Measurements from ENCODE around the gene WBP4.
"Not testable (repeated sequence)": the region's sequence is repeated elsewhere in the genome, so short reads cannot be mapped to it uniquely, and the experiment has no call there.

WBP4 gene

GRCh38 chr13:41029629-41030028 is 31.7 kb upstream of the WBP4 start:
- no peak overlapping the region for H3K4me3 ChIP-seq (ENCODE audit: low read depth, low read length)
- no peak for TF ChIP-seq CTCF (IDR thresholded peaks at IDR 0.05; ENCODE audit: insufficient read depth, low read length, missing control alignments)
- ChIA-PET CTCF (no interaction called here), POLR2A (no interaction called here)
- no peak for DNase-seq (ENCODE audit: low read depth, low spot score)

- POLR2A ChIA-PET = interaction anchor here (0.6 kb wide), 1 partner anchor 16 kb away, joined by 3 read pairs; no protein-coding TSS in a partner anchor
- CTCF ChIA-PET = no interaction called here
- no peak for DNase-seq (ENCODE audit: low read depth, low spot score)
- H3K4me3 ChIP-seq (ENCODE audit: low read depth, low read length) = no peak overlapping the region
- no peak for TF ChIP-seq CTCF (IDR thresholded peaks at IDR 0.05; ENCODE audit: insufficient read depth, low read length, missing control alignments)
Observed at GRCh38 chr13:41032691-41033376, 28.5 kb upstream of the WBP4 start.

GRCh38 chr13:41034382-41034781 is 26.9 kb upstream of the WBP4 start:
- POLR2A ChIA-PET = no interaction called here
- no peak overlapping the region for H3K4me3 ChIP-seq (ENCODE audit: low read depth, low read length)
- CTCF ChIA-PET = no interaction called here
- no peak for DNase-seq (ENCODE audit: low read depth, low spot score)
- no peak for TF ChIP-seq CTCF (IDR thresholded peaks at IDR 0.05; ENCODE audit: insufficient read depth, low read length, missing control alignments)

- ChIA-PET CTCF (no interaction called here), POLR2A (no interaction called here)
- no peak overlapping the region for H3K4me3 ChIP-seq (ENCODE audit: low read depth, low read length)
- DNase-seq (ENCODE audit: low read depth, low spot score) = no peak
- TF ChIP-seq CTCF (IDR thresholded peaks at IDR 0.05; ENCODE audit: insufficient read depth, low read length, missing control alignments) = no peak
Observed at GRCh38 chr13:41034881-41035280, 26.4 kb upstream of the WBP4 start.

- DNase-seq (ENCODE audit: low read depth, low spot score); POLR2A ChIA-PET; H3K4me3 ChIP-seq (ENCODE audit: low read depth, low read length): not testable (repeated sequence)
- CTCF ChIA-PET = interaction anchor here (1.3 kb wide), 1 partner anchor 18 kb away, joined by 4 read pairs; no protein-coding TSS in a partner anchor
Observed at GRCh38 chr13:41036557-41036956, 24.8 kb upstream of the WBP4 start.

GRCh38 chr13:41039746-41040145 is 21.6 kb upstream of the WBP4 start:
- ChIA-PET POLR2A (no interaction called here), CTCF (interaction anchor here (0.9 kb wide), 1 partner anchor 23 kb away, joined by 3 read pairs; no protein-coding TSS in a partner anchor)
- H3K4me3 ChIP-seq (ENCODE audit: low read depth, low read length) = no peak overlapping the region
- no peak for DNase-seq (ENCODE audit: low read depth, low spot score)
- no peak for TF ChIP-seq CTCF (IDR thresholded peaks at IDR 0.05; ENCODE audit: insufficient read depth, low read length, missing control alignments)
